ENCODE results near the gene SIGLEC12. TPM values are rescaled to one million over a fixed set of nuclear protein-coding genes. Genes with fewer than 3 reads are reported as not detected.

The SIGLEC12 gene
- total and polyA plus RNA-seq, 9 of the 15 experiments (the other 6 are each of a cell fraction or from before 2014, with no cell fraction given): 0.08 to 1.3 (median 0.54) TPM

DNA sequence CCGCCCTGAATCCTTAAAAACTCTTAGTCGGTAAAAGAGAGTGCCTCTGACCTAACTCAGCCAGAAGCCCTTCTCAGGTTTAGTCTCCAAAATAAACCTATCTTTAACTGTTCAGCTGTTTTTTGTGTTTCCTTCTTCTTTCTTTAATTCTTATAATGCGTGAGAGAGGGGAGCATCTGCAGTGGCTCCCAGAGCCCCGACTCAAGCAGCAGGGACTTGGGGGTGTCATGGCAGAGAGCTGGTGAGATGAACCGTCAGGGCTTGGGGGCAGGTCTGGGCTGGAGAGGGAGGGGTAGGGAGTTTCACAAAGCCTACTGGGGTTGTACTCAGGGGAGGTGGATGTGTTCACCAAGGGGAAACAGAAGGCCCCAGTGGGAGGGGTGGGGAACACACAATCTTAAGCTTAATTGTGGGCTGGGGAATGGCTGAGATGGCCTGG, 46.6 kb upstream of the SIGLEC12 start (continued):
- TF ChIP-seq, protein P1, sequence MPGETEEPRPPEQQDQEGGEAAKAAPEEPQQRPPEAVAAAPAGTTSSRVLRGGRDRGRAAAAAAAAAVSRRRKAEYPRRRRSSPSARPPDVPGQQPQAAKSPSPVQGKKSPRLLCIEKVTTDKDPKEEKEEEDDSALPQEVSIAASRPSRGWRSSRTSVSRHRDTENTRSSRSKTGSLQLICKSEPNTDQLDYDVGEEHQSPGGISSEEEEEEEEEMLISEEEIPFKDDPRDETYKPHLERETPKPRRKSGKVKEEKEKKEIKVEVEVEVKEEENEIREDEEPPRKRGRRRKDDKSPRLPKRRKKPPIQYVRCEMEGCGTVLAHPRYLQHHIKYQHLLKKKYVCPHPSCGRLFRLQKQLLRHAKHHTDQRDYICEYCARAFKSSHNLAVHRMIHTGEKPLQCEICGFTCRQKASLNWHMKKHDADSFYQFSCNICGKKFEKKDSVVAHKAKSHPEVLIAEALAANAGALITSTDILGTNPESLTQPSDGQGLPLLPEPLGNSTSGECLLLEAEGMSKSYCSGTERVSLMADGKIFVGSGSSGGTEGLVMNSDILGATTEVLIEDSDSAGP (CRISPR knock-in tag; IDR thresholded peaks at IDR 0.05): no peak
- no peak for TF ChIP-seq RFX5 (IDR thresholded peaks at IDR 0.05; ENCODE audit: low read depth, low read length)
- TF ChIP-seq ZNF589 (CRISPR knock-in tag; IDR thresholded peaks at IDR 0.05; ENCODE audit: low read depth): no peak; the same call in 1 of the 2 replicates
- TF ChIP-seq, protein P2, sequence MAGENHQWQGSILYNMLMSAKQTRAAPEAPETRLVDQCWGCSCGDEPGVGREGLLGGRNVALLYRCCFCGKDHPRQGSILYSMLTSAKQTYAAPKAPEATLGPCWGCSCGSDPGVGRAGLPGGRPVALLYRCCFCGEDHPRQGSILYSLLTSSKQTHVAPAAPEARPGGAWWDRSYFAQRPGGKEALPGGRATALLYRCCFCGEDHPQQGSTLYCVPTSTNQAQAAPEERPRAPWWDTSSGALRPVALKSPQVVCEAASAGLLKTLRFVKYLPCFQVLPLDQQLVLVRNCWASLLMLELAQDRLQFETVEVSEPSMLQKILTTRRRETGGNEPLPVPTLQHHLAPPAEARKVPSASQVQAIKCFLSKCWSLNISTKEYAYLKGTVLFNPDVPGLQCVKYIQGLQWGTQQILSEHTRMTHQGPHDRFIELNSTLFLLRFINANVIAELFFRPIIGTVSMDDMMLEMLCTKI (IDR thresholded peaks at IDR 0.05; ENCODE audit: partially characterized antibody): no peak
- no peak for TF ChIP-seq RB1 (IDR thresholded peaks at IDR 0.05; ENCODE audit: low read depth)
- TF ChIP-seq TCF7L2 (IDR thresholded peaks at IDR 0.05; ENCODE audit: low read depth, low read length): no peak
- no peak for TF ChIP-seq ZNF23 (CRISPR knock-in tag; IDR thresholded peaks at IDR 0.05)
- TF ChIP-seq ARNT (IDR thresholded peaks at IDR 0.05): no peak
- TF ChIP-seq, protein P3, sequence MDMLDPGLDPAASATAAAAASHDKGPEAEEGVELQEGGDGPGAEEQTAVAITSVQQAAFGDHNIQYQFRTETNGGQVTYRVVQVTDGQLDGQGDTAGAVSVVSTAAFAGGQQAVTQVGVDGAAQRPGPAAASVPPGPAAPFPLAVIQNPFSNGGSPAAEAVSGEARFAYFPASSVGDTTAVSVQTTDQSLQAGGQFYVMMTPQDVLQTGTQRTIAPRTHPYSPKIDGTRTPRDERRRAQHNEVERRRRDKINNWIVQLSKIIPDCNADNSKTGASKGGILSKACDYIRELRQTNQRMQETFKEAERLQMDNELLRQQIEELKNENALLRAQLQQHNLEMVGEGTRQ (CRISPR knock-in tag; IDR thresholded peaks at IDR 0.05): no peak
- TF ChIP-seq, protein P4, sequence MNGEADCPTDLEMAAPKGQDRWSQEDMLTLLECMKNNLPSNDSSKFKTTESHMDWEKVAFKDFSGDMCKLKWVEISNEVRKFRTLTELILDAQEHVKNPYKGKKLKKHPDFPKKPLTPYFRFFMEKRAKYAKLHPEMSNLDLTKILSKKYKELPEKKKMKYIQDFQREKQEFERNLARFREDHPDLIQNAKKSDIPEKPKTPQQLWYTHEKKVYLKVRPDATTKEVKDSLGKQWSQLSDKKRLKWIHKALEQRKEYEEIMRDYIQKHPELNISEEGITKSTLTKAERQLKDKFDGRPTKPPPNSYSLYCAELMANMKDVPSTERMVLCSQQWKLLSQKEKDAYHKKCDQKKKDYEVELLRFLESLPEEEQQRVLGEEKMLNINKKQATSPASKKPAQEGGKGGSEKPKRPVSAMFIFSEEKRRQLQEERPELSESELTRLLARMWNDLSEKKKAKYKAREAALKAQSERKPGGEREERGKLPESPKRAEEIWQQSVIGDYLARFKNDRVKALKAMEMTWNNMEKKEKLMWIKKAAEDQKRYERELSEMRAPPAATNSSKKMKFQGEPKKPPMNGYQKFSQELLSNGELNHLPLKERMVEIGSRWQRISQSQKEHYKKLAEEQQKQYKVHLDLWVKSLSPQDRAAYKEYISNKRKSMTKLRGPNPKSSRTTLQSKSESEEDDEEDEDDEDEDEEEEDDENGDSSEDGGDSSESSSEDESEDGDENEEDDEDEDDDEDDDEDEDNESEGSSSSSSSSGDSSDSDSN (IDR thresholded peaks at IDR 0.05; ENCODE audit: borderline replicate concordance in 1 of 2, low read depth in 2 of 2, low read length in 2 of 2): 0 out of 4 replicates have a peak, but pooled peaks of 1 of the 2 experiments have one; percentile 14
- no peak for TF ChIP-seq CSDE1 (IDR thresholded peaks at IDR 0.05)
- TF ChIP-seq, protein P5, sequence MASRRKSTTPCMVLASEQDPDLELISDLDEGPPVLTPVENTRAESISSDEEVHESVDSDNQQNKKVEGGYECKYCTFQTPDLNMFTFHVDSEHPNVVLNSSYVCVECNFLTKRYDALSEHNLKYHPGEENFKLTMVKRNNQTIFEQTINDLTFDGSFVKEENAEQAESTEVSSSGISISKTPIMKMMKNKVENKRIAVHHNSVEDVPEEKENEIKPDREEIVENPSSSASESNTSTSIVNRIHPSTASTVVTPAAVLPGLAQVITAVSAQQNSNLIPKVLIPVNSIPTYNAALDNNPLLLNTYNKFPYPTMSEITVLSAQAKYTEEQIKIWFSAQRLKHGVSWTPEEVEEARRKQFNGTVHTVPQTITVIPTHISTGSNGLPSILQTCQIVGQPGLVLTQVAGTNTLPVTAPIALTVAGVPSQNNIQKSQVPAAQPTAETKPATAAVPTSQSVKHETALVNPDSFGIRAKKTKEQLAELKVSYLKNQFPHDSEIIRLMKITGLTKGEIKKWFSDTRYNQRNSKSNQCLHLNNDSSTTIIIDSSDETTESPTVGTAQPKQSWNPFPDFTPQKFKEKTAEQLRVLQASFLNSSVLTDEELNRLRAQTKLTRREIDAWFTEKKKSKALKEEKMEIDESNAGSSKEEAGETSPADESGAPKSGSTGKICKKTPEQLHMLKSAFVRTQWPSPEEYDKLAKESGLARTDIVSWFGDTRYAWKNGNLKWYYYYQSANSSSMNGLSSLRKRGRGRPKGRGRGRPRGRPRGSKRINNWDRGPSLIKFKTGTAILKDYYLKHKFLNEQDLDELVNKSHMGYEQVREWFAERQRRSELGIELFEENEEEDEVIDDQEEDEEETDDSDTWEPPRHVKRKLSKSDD (conservative IDR thresholded peaks at IDR 0.05; ENCODE audit: low read length): no peak
- no peak; the same call in 1 of the 2 replicates for TF ChIP-seq POLR2A (conservative IDR thresholded peaks at IDR 0.05)
- no peak for TF ChIP-seq GABPB2 (CRISPR knock-in tag; conservative IDR thresholded peaks at IDR 0.05)
- no peak for TF ChIP-seq GATA2 (CRISPR knock-in tag; IDR thresholded peaks at IDR 0.05)
- TF ChIP-seq, protein P6, sequence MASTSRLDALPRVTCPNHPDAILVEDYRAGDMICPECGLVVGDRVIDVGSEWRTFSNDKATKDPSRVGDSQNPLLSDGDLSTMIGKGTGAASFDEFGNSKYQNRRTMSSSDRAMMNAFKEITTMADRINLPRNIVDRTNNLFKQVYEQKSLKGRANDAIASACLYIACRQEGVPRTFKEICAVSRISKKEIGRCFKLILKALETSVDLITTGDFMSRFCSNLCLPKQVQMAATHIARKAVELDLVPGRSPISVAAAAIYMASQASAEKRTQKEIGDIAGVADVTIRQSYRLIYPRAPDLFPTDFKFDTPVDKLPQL (IDR thresholded peaks at IDR 0.05; ENCODE audit: extremely low read depth, insufficient read length): no peak
- TF ChIP-seq JUND (IDR thresholded peaks at IDR 0.05; ENCODE audit: borderline replicate concordance, low read depth, low read length): no peak
- no peak for TF ChIP-seq JUND (tag; IDR thresholded peaks at IDR 0.05; ENCODE audit: borderline replicate concordance, low read depth, low read length)
- no peak for TF ChIP-seq STAT5A (IDR thresholded peaks at IDR 0.05; ENCODE audit: borderline replicate concordance, low read length)
- TF ChIP-seq NUFIP1 (IDR thresholded peaks at IDR 0.05; ENCODE audit: partially characterized antibody): no peak

Measured in K562 (cell line).